ENCODE data around the gene MRNIP. TPM values are rescaled to one million over a fixed set of nuclear protein-coding genes. Genes with fewer than 3 reads are reported as not detected.

Gene MRNIP
- total RNA-seq, 6 experiments from 2014 or later, result 8.2 to 13.5 (median 9.9) TPM

- TF ChIP-seq, protein P1, sequence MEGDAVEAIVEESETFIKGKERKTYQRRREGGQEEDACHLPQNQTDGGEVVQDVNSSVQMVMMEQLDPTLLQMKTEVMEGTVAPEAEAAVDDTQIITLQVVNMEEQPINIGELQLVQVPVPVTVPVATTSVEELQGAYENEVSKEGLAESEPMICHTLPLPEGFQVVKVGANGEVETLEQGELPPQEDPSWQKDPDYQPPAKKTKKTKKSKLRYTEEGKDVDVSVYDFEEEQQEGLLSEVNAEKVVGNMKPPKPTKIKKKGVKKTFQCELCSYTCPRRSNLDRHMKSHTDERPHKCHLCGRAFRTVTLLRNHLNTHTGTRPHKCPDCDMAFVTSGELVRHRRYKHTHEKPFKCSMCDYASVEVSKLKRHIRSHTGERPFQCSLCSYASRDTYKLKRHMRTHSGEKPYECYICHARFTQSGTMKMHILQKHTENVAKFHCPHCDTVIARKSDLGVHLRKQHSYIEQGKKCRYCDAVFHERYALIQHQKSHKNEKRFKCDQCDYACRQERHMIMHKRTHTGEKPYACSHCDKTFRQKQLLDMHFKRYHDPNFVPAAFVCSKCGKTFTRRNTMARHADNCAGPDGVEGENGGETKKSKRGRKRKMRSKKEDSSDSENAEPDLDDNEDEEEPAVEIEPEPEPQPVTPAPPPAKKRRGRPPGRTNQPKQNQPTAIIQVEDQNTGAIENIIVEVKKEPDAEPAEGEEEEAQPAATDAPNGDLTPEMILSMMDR (IDR thresholded peaks at IDR 0.05), result no peak
- Mint-ChIP-seq H3K27me3 (ENCODE audit: insufficient read depth) (peaks cover 13% of the 10 kb centered on the region), H3K27ac (no peak overlapping the region), H3K9me3 (peaks cover 9% of the 10 kb centered on the region), H3K4me3 (no peak overlapping the region), H3K4me1 (ENCODE audit: low read depth) (peaks cover 17% of the 10 kb centered on the region), H3K36me3 (ENCODE audit: low read depth) (peaks cover 84% of the 10 kb centered on the region)
- DNase-seq, result no peak
These were observed 28.7 kb downstream of the MRNIP start for GRCh38 chr5:179829732-179830435.

- TF ChIP-seq, protein P1 (IDR thresholded peaks at IDR 0.05), result no peak
- Mint-ChIP-seq H3K27me3 (ENCODE audit: insufficient read depth) (peaks cover 14% of the 10 kb centered on the region), H3K4me3 (no peak overlapping the region), H3K4me1 (ENCODE audit: low read depth) (peaks cover 23% of the 10 kb centered on the region), H3K9me3 (peaks cover 9% of the 10 kb centered on the region), H3K36me3 (ENCODE audit: low read depth) (peaks cover 89% of the 10 kb centered on the region), H3K27ac (peak overlapping the region; percentile 50; the same call in 1 of the 2 replicates)
- DNase-seq, result no peak
These were observed 29.7 kb downstream of the MRNIP start for GRCh38 chr5:179828756-179829421.

DNA sequence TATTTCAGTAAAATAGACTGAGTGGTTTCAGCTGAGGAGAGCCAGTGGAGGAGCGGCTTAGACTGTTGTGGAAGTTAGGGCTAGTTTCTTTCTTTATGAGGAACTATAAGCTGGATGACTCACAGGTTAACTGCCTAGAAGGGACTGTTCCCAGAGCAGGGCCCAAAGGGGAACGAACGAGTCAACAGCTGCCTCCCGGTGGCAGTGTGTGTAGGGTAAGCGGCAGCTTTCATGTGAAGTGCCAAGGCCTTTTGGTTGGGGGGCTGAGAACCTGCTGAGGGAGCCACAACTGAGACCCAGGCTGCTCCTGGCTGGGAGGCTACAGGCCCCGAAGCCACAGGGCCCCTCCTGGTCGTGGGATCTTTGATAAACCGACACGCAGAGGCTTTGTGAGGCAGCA lies 30.9 kb downstream of the MRNIP start:
- Mint-ChIP-seq H3K36me3 (ENCODE audit: low read depth) (peaks cover 79% of the 10 kb centered on the region), H3K4me1 (ENCODE audit: low read depth) (peaks cover 28% of the 10 kb centered on the region), H3K9me3 (peaks cover 9% of the 10 kb centered on the region), H3K27ac (peak overlapping the region; percentile 78), H3K27me3 (ENCODE audit: insufficient read depth) (peaks cover 10% of the 10 kb centered on the region), H3K4me3 (no peak overlapping the region)
- TF ChIP-seq, protein P1 (IDR thresholded peaks at IDR 0.05), result peak; percentile 32
- DNase-seq, result peak; percentile 70

- Mint-ChIP-seq H3K4me1 (ENCODE audit: low read depth) (peaks cover 39% of the 10 kb centered on the region), H3K4me3 (no peak overlapping the region; the same call in 1 of the 2 replicates)
- DNase-seq, result no peak
These were observed 32.9 kb downstream of the MRNIP start for GRCh38 chr5:179825655-179826182.

DNA sequence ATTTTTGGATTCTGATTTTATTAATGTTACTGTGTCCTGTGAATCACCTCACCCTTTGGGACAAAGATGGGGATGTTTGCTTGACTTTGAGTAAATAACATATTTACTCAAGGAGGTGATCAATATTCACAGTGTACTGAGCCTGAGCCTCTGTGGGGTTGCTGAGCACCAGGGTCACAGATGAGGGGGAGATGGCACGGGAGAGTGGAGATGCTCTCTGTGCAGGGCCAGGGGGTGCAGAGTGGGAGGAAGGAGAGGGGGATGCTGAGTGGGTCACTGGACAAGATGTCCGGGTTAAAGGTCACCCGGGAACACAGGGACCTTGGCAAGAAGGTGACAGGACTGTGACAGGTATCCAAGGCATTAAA lies 33.9 kb downstream of the MRNIP start:
- TF ChIP-seq, protein P1 (IDR thresholded peaks at IDR 0.05), result no peak
- H3K36me3 Mint-ChIP-seq (ENCODE audit: low read depth), result peaks cover 56% of the 10 kb centered on the region
- no peak overlapping the region; the same call in 1 of the 2 replicates for H3K4me3 Mint-ChIP-seq

More at GRCh38 chr5:179825655-179826182, 32.9 kb downstream of the MRNIP start:
- Mint-ChIP-seq H3K36me3 (ENCODE audit: low read depth) (peaks cover 66% of the 10 kb centered on the region), H3K9me3 (peaks cover 9% of the 10 kb centered on the region), H3K27me3 (ENCODE audit: insufficient read depth) (peaks cover 9% of the 10 kb centered on the region), H3K27ac (0 out of 2 replicates have a peak overlapping the region, but pooled peaks have one; percentile 13)
- TF ChIP-seq, protein P1 (IDR thresholded peaks at IDR 0.05), result peak; percentile 16; the same call in 1 of the 2 replicates

More for the DNA sequence above, 33.9 kb downstream of the MRNIP start:
- Mint-ChIP-seq H3K4me1 (ENCODE audit: low read depth) (peaks cover 46% of the 10 kb centered on the region), H3K27ac (peak overlapping the region; percentile 30; the same call in 1 of the 2 replicates), H3K27me3 (ENCODE audit: insufficient read depth) (peaks cover 9% of the 10 kb centered on the region), H3K9me3 (peaks cover 6% of the 10 kb centered on the region)
- no peak for DNase-seq

Measured in HFFc6 (cell line).